Activated naive CD4-positive, alpha-beta T cell treated with anti-CD3 and anti-CD28 coated beads, Interleukin-2, amount 10 ng/mL, durations not matched to agents 7 days and 5 days (primary cell): Measurements from ENCODE around the gene PKHD1.
"Not testable (repeated sequence)": the region's sequence is repeated elsewhere in the genome, so short reads cannot be mapped to it uniquely, and the experiment has no call there.

ENCODE experiments used
- CTCF ChIA-PET: fragments of 350-600 bp; sonication (Branson Sonifier 250); formaldehyde crosslinking; loops from one replicate; lab custom pipeline; 2021; ENCODE audit warnings: antibody characterized with exemption; lab: Charles Lee
- DNase-seq: peaks from one replicate; pipeline ENCODE4 v3.0.0-alpha.2; 2020
- H3K27ac Mint-ChIP-seq: one replicate; pipeline ENCODE4 v1.8.0; 2021; ENCODE audit warnings: mild to moderate bottlenecking, moderate library complexity, mixed read lengths
- H3K27me3 Mint-ChIP-seq: one replicate; pipeline ENCODE4 v1.8.0; 2021; ENCODE audit warnings: mild to moderate bottlenecking, mixed read lengths
- H3K36me3 Mint-ChIP-seq: one replicate; pipeline ENCODE4 v1.8.0; 2021; ENCODE audit warnings: mixed read lengths
- H3K4me1 Mint-ChIP-seq: one replicate; pipeline ENCODE4 v1.8.0; 2021; ENCODE audit warnings: mixed read lengths
- H3K4me3 Mint-ChIP-seq: one replicate; pipeline ENCODE4 v1.8.0; 2021; ENCODE audit warnings: mild to moderate bottlenecking, moderate library complexity, mixed read lengths
- H3K9me3 Mint-ChIP-seq: one replicate; pipeline ENCODE4 v1.8.0; 2021; ENCODE audit warnings: mixed read lengths

The PKHD1 gene

GRCh38 chr6:51891784-51892183, 195.6 kb downstream of the PKHD1 start:
- Mint-ChIP-seq H3K36me3 (no peaks in the 10 kb centered on the region), H3K4me3 (no peak overlapping the region), H3K27ac (no peak overlapping the region), H3K27me3 (no peaks in the 10 kb centered on the region), H3K9me3 (peaks cover 3% of the 10 kb centered on the region), H3K4me1 (no peaks in the 10 kb centered on the region)
- DNase-seq = no peak
- CTCF ChIA-PET = no interaction called here

DNA sequence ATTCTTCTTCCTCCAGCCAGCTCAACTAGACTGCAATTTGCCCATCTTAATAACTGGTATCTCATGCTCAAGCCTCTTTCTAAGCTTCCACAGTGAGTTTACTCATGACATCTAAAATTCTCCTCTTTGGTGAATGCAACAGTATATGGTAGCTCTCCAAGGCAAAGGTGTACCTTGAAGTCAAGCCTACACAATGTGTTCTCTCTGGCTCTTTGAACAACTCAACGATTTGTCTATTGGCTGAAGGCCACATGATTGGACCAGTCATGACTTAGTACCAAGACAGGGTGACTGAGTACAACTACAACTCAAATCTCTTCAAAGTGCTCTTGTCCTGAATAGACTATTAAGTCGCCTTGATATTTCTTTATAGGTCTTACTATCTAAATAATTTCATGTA, 199.6 kb downstream of the PKHD1 start:
- no peak for DNase-seq
- H3K27ac Mint-ChIP-seq = no peak overlapping the region
- CTCF ChIA-PET = no interaction called here
- no peaks in the 10 kb centered on the region for H3K9me3 Mint-ChIP-seq
- H3K4me1 Mint-ChIP-seq = no peaks in the 10 kb centered on the region
- no peaks in the 10 kb centered on the region for H3K36me3 Mint-ChIP-seq
- no peak overlapping the region for H3K4me3 Mint-ChIP-seq
- no peaks in the 10 kb centered on the region for H3K27me3 Mint-ChIP-seq

GRCh38 chr6:51885957-51886356, 201.5 kb downstream of the PKHD1 start:
- Mint-ChIP-seq H3K27me3 (no peaks in the 10 kb centered on the region), H3K4me3 (no peak overlapping the region), H3K27ac (no peak overlapping the region), H3K9me3 (no peaks in the 10 kb centered on the region), H3K4me1 (no peaks in the 10 kb centered on the region), H3K36me3 (no peaks in the 10 kb centered on the region)
- CTCF ChIA-PET = no interaction called here
- no peak for DNase-seq

GRCh38 chr6:51868591-51869355, 218.6 kb downstream of the PKHD1 start:
- CTCF ChIA-PET = no interaction called here

DNA sequence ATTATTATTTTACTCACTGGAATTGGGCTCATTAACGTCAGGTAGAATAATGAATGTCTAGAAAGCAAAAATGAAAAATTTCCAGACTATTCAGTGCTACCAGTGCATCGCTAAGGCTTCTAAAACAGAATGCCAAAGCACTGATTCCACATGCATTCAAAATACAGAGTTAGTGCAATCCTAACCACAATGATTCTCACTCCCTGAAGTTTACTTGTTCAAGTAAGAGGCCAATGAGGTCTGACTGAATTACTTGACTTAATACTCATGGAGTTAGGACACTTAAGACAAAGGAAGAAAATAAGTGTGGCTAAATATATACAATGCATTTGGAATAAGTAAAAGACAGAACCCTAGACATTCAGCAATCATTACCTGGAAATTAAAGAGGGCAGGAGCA, 220.5 kb downstream of the PKHD1 start:
- H3K27ac Mint-ChIP-seq = no peak overlapping the region
- CTCF ChIA-PET = no interaction called here
- no peaks in the 10 kb centered on the region for H3K4me1 Mint-ChIP-seq
- H3K27me3 Mint-ChIP-seq = no peaks in the 10 kb centered on the region
- no peak for DNase-seq
- no peaks in the 10 kb centered on the region for H3K9me3 Mint-ChIP-seq
- no peak overlapping the region for H3K4me3 Mint-ChIP-seq
- no peaks in the 10 kb centered on the region for H3K36me3 Mint-ChIP-seq

More at GRCh38 chr6:51868591-51869355, 218.6 kb downstream of the PKHD1 start:
- DNase-seq = no peak
- H3K27ac Mint-ChIP-seq = no peak overlapping the region
- no peak overlapping the region for H3K4me3 Mint-ChIP-seq
- H3K27me3 Mint-ChIP-seq = no peaks in the 10 kb centered on the region
- H3K4me1 Mint-ChIP-seq = no peaks in the 10 kb centered on the region
- H3K36me3 Mint-ChIP-seq = no peaks in the 10 kb centered on the region
- H3K9me3 Mint-ChIP-seq = no peaks in the 10 kb centered on the region

GRCh38 chr6:51865996-51866395, 221.4 kb downstream of the PKHD1 start:
- H3K36me3 Mint-ChIP-seq = no peaks in the 10 kb centered on the region
- H3K4me3 Mint-ChIP-seq = no peak overlapping the region
- no peaks in the 10 kb centered on the region for H3K27me3 Mint-ChIP-seq
- H3K9me3 Mint-ChIP-seq = no peaks in the 10 kb centered on the region
- H3K27ac Mint-ChIP-seq = no peak overlapping the region
- CTCF ChIA-PET = no interaction called here
- no peaks in the 10 kb centered on the region for H3K4me1 Mint-ChIP-seq
- no peak for DNase-seq

GRCh38 chr6:51865176-51865575, 222.2 kb downstream of the PKHD1 start:
- H3K9me3 Mint-ChIP-seq = no peaks in the 10 kb centered on the region
- DNase-seq = no peak
- H3K4me3 Mint-ChIP-seq = no peak overlapping the region
- H3K4me1 Mint-ChIP-seq = no peaks in the 10 kb centered on the region
- CTCF ChIA-PET = no interaction called here
- H3K27ac Mint-ChIP-seq = no peak overlapping the region
- H3K27me3 Mint-ChIP-seq = no peaks in the 10 kb centered on the region
- H3K36me3 Mint-ChIP-seq = no peaks in the 10 kb centered on the region

DNA sequence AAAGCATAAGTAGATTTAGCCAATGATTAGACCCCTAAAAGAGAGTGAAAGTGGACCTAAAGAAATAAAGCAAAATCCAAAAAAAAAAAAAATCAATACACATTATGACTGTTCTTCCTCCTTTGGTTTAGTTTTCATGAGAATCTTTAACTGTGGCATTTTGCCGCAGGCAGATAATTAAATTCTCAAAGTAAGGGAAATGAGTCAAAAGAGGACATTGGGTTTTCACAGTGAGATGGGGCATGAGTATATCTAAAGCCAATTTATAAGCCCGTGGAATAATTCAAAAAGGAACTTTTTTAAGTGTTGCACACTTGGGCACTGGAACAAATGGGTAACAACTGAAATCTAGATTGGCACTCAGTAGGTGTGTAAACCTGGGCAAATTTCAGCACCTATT, 230.3 kb downstream of the PKHD1 start:
- CTCF ChIA-PET = no interaction called here
- Mint-ChIP-seq H3K36me3 (no peaks in the 10 kb centered on the region), H3K27ac (no peak overlapping the region), H3K4me3 (no peak overlapping the region), H3K4me1 (no peaks in the 10 kb centered on the region), H3K27me3 (no peaks in the 10 kb centered on the region), H3K9me3 (no peaks in the 10 kb centered on the region)
- no peak for DNase-seq

GRCh38 chr6:51856508-51856907, 230.9 kb downstream of the PKHD1 start:
- no peaks in the 10 kb centered on the region for H3K27me3 Mint-ChIP-seq
- H3K4me1 Mint-ChIP-seq = no peaks in the 10 kb centered on the region
- H3K36me3 Mint-ChIP-seq = no peaks in the 10 kb centered on the region
- no peak overlapping the region for H3K4me3 Mint-ChIP-seq
- CTCF ChIA-PET = no interaction called here
- H3K27ac Mint-ChIP-seq = no peak overlapping the region
- no peaks in the 10 kb centered on the region for H3K9me3 Mint-ChIP-seq
- no peak for DNase-seq

- Mint-ChIP-seq H3K27ac (no peak overlapping the region), H3K4me3 (no peak overlapping the region), H3K4me1 (no peaks in the 10 kb centered on the region), H3K27me3 (no peaks in the 10 kb centered on the region), H3K9me3 (no peaks in the 10 kb centered on the region), H3K36me3 (no peaks in the 10 kb centered on the region)
- DNase-seq = peak; percentile 20
- CTCF ChIA-PET = interaction anchor here (1.1 to 1.5 kb wide), 2 partner anchors 166 to 167 kb away, joined by 3 to 4 read pairs; no protein-coding TSS in a partner anchor
Observed at GRCh38 chr6:51855310-51856082, 231.9 kb downstream of the PKHD1 start.

DNA sequence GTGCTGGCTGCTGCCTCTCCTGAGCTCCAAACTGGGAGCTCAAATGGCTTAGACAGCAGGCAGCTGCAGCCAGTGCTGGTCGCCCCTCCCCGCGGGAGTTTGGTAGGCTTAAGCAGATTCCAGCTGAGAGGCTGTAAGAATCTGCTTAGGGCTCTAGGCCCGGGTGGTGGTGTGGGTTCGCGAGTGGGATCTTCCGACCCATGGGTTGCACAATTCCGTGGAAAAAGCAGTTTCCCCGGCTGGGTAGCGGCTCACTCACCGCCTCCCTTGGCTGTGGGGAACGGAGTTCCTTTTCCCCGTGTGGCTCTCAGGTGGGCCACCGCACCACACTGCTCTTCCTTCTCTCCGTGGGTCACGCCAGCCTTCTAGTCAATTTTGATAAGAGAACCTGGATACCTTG, 232.5 kb downstream of the PKHD1 start:
- Mint-ChIP-seq H3K27me3 (no peaks in the 10 kb centered on the region), H3K36me3 (no peaks in the 10 kb centered on the region), H3K4me1 (no peaks in the 10 kb centered on the region), H3K4me3 (no peak overlapping the region), H3K27ac (no peak overlapping the region), H3K9me3 (no peaks in the 10 kb centered on the region)
- CTCF ChIA-PET = interaction anchor here (1.1 to 1.5 kb wide), 3 partner anchors 166 to 170 kb away, joined by 3 to 4 read pairs (median 4); no protein-coding TSS in a partner anchor
- DNase-seq = no peak

GRCh38 chr6:51854347-51854746, 233.1 kb downstream of the PKHD1 start:
- CTCF ChIA-PET = interaction anchor here (1.5 kb wide), 2 partner anchors 168 to 170 kb away, joined by 4 read pairs; no protein-coding TSS in a partner anchor
- H3K9me3 Mint-ChIP-seq = no peaks in the 10 kb centered on the region
- no peaks in the 10 kb centered on the region for H3K4me1 Mint-ChIP-seq
- H3K27ac Mint-ChIP-seq = no peak overlapping the region
- no peaks in the 10 kb centered on the region for H3K36me3 Mint-ChIP-seq
- H3K27me3 Mint-ChIP-seq = no peaks in the 10 kb centered on the region
- DNase-seq = no peak
- H3K4me3 Mint-ChIP-seq = no peak overlapping the region

DNA sequence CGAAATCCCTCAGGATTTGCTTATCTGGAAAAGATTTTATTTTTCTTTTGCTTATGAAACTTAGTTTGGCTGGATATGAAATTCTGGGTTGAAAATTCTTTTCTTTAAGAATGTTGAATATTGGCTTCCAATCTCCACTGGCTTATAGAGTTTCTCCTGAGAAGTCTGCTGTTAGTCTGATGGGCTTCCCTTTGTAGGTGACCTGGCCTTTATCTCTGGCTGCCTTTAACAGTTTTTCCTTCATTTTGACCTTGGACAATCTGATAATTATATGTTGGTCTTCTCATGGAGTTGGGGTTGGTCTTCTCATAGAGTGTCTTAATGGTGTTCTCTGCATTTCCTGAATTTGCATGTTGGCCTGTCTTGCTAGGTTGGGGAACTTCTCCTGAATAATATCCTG, 234.3 kb downstream of the PKHD1 start:
- H3K9me3 Mint-ChIP-seq, H3K4me3 Mint-ChIP-seq, CTCF ChIA-PET, DNase-seq, H3K36me3 Mint-ChIP-seq, H3K4me1 Mint-ChIP-seq, H3K27me3 Mint-ChIP-seq, H3K27ac Mint-ChIP-seq: not testable (repeated sequence)

- no peak overlapping the region for H3K27ac Mint-ChIP-seq
- H3K36me3 Mint-ChIP-seq = no peaks in the 10 kb centered on the region
- H3K9me3 Mint-ChIP-seq = no peaks in the 10 kb centered on the region
- no peaks in the 10 kb centered on the region for H3K4me1 Mint-ChIP-seq
- CTCF ChIA-PET = no interaction called here
- no peak for DNase-seq
- H3K4me3 Mint-ChIP-seq = no peak overlapping the region
- H3K27me3 Mint-ChIP-seq = no peaks in the 10 kb centered on the region
Observed at GRCh38 chr6:51846531-51846930, 240.9 kb downstream of the PKHD1 start.

DNA sequence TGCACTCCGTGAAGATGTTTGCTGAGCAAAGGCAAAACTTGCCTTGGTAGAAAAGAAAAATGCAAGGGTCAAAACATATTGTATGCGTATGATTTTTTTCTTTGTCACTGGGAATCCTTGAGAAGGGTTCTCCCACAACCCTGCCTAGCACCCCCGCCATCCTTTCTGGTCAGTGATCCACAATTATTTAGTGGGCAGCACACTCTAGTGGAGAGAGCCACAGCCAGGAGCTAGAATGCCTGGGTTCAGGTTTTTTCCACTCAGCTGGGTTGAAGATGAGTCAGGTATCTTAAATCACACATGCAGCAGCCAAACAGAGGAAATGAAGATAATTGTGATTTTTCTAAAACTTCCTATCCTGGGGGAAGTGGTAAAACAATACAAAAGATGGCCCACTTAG, 243.1 kb downstream of the PKHD1 start:
- no peaks in the 10 kb centered on the region for H3K4me1 Mint-ChIP-seq
- CTCF ChIA-PET = no interaction called here
- no peak for DNase-seq
- no peak overlapping the region for H3K27ac Mint-ChIP-seq
- peaks cover 4% of the 10 kb centered on the region for H3K27me3 Mint-ChIP-seq
- no peaks in the 10 kb centered on the region for H3K9me3 Mint-ChIP-seq
- no peak overlapping the region for H3K4me3 Mint-ChIP-seq
- no peaks in the 10 kb centered on the region for H3K36me3 Mint-ChIP-seq
